NB4 (cell line): ENCODE results near the gene BIRC5.

Experiments
- CTCF ChIP-seq: IDR thresholded peaks from one replicate; pipeline ENCODE4 v1.5.1; 2012; ENCODE audit warnings: low read depth, low read length
- POLR2A ChIP-seq: IDR thresholded peaks from 2 replicates; pipeline ENCODE4 v1.6.1; 2011; ENCODE audit warnings: mild to moderate bottlenecking; ENCODE audit not compliant: insufficient read length; ENCODE audit errors: extremely low read depth
- TF ChIP-seq, protein P1 (sequence below): IDR thresholded peaks from 2 replicates; pipeline ENCODE4 v1.6.1; 2011; ENCODE audit warnings: low read depth, low read length

DNA sequence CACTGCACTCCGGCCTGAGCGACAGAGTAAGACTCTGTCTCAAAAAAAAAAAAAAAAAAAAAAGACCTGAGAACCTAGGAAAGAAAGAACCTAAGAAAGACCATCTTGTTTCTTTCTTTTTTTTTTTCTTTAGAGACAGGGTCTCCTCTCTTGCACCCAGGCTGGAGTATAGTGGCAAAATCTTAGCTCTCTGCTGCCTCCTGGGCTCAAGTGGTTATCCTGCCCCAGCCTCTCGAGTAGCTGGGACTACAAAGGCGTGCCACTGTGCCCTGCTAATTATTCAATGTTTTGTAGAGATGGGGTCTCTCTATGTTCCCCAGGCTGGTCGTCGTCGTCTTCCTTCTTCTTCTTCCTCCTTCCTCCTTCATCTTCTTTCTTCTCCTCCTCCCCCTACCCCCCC is 7.8 kb upstream of the BIRC5 start:
- TF ChIP-seq POLR2A (no peak), CTCF (no peak)
- TF ChIP-seq, protein P1, sequence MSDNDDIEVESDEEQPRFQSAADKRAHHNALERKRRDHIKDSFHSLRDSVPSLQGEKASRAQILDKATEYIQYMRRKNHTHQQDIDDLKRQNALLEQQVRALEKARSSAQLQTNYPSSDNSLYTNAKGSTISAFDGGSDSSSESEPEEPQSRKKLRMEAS, result no peak
